Common myeloid progenitor, CD34-positive (primary cell): ENCODE results near the gene RPRD1B.
"Not testable (repeated sequence)": the region's sequence is repeated elsewhere in the genome, so short reads cannot be mapped to it uniquely, and the experiment has no call there.

Experiments
- CTCF ChIA-PET: fragments of 350-600 bp; sonication (Branson Sonifier 250); formaldehyde crosslinking; loops from one replicate; lab custom pipeline; 2021; ENCODE audit warnings: antibody characterized with exemption; lab: Charles Lee
- POLR2A ChIA-PET: fragments of 350-600 bp; sonication (Branson Sonifier 250); formaldehyde crosslinking; loops from one replicate; lab custom pipeline; 2021; ENCODE audit warnings: antibody characterized with exemption; lab: Charles Lee
- DNase-seq, 3 donors: peaks; one replicate each; pipeline versions ENCODE4 v3.0.0 to v3.0.0-alpha.2; 2013
- H3K27ac ChIP-seq, 2 experiments: 1 replicate in 1 of 2; 2 replicates in 1 of 2; pipeline ENCODE4 v1.7.0; 2013; ENCODE audit warnings: inconsistent platforms in 2 of 2, low read length in 2 of 2, mild to moderate bottlenecking in 2 of 2, low read depth in 1 of 2, moderate library complexity in 1 of 2; ENCODE audit not compliant: severe bottlenecking in 2 of 2, insufficient read depth in 1 of 2, poor library complexity in 1 of 2
- H3K27me3 ChIP-seq, 5 experiments: replicated peaks in 2 of 5; 1 replicate in 3 of 5; 2 replicates in 2 of 5; pipeline versions ENCODE4 v1.6.1 to v1.7.0; 2013; ENCODE audit warnings: low read length in 4 of 5, mild to moderate bottlenecking in 2 of 5, moderate library complexity in 2 of 5, inconsistent platforms in 1 of 5; ENCODE audit not compliant: insufficient read depth in 5 of 5, control insufficient read depth in 4 of 5
- H3K36me3 ChIP-seq, 4 experiments: 1 replicate in 2 of 4; 2 replicates in 2 of 4; pipeline versions ENCODE4 v1.6.1 to v1.7.0; 2013; ENCODE audit warnings: low read length in 3 of 4, control low read depth in 1 of 4, mild to moderate bottlenecking in 1 of 4; ENCODE audit not compliant: control insufficient read depth in 4 of 4, insufficient read depth in 4 of 4
- H3K4me1 ChIP-seq, 4 experiments: 1 replicate in 3 of 4; 2 replicates in 1 of 4; pipeline versions ENCODE4 v1.6.1 to v1.7.1; 2013; ENCODE audit warnings: low read length in 3 of 4, mild to moderate bottlenecking in 3 of 4, control low read depth in 1 of 4, inconsistent platforms in 1 of 4, moderate library complexity in 1 of 4; ENCODE audit not compliant: control insufficient read depth in 4 of 4, insufficient read depth in 4 of 4; ENCODE audit errors: control extremely low read depth in 1 of 4
- H3K4me3 ChIP-seq, 7 experiments: 1 replicate in 4 of 7; 2 replicates in 3 of 7; pipeline versions ENCODE4 v1.5.1 to v1.7.0; 2013; ENCODE audit warnings: mild to moderate bottlenecking in 7 of 7, low read length in 6 of 7, moderate library complexity in 6 of 7, inconsistent platforms in 2 of 7, low read depth in 2 of 7, control low read depth in 1 of 7; ENCODE audit not compliant: insufficient read depth in 4 of 7, control insufficient read depth in 1 of 7; ENCODE audit errors: extremely low read depth in 1 of 7
- H3K9me3 ChIP-seq, 5 experiments: 1 replicate in 4 of 5; 2 replicates in 1 of 5; pipeline versions ENCODE4 v1.6.1 to v1.7.1; 2013; ENCODE audit warnings: low read length in 4 of 5, mild to moderate bottlenecking in 2 of 5, inconsistent platforms in 1 of 5, low read depth in 1 of 5, moderate library complexity in 1 of 5; ENCODE audit not compliant: control insufficient read depth in 4 of 5, insufficient read depth in 2 of 5; ENCODE audit errors: control extremely low read depth in 1 of 5
- WGBS: methylation state at CpG from one replicate; pipeline ENCODE4 v1.1.5; 2013; ENCODE audit not compliant: insufficient coverage; 5-methylcytosine and 5-hydroxymethylcytosine counted together

The RPRD1B gene

DNA sequence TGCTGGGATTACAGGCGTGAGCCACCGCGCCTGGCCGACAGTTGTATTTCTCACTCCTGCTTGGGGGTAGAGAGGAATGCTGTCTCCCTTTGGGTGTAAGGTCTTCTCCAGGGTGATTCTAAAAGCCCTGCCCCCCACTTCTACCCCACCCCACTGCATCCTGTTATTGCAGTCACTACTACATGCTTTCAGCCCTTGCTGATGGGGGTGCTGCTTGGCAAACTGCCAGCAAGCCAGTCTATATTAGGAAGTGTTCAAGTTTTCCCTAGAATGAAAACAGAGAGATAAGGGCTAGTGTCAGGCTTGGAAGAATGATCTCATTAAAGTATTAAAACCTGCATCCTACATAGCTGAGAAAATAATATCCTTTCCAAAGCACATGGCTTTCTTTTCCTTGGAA, 31.6 kb upstream of the RPRD1B start:
- Histone ChIP-seq H3K36me3 (peaks cover 21 to 83% (median 58%) of the 10 kb centered on the region in 4 experiments), H3K27me3 (no peaks in the 10 kb centered on the region), H3K4me1 (no peaks in the 10 kb centered on the region), H3K9me3 (no peaks in the 10 kb centered on the region), H3K27ac (no peak overlapping the region), H3K4me3 (no peak overlapping the region)
- ChIA-PET CTCF (interaction anchor here (1.2 kb wide), 1 partner anchor 11 kb away, joined by 3 read pairs; no protein-coding TSS in a partner anchor), POLR2A (no interaction called here)
- 100% methylated on average over 4 of the region's 4 CpGs for WGBS
- no peak for DNase-seq

DNA sequence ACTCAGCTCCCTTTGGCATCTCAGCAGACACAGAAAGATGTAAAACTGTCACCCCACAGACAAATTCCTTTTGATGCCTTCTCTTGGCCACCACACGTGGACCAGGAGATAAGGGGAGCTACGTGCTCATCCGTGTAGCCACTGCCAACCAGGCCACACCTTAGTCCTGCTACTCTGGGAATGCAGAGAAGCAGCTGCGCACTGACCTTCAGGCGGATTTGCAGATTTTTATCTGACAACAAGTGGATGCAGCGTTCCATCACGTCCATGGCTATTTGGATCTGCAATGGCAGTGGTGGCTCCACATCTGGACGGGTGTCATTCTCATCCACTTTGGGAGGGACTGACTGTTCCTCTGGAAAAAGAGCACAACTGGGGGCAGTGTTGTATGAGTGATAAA, 31.1 kb upstream of the RPRD1B start:
- POLR2A ChIA-PET: no interaction called here

DNA sequence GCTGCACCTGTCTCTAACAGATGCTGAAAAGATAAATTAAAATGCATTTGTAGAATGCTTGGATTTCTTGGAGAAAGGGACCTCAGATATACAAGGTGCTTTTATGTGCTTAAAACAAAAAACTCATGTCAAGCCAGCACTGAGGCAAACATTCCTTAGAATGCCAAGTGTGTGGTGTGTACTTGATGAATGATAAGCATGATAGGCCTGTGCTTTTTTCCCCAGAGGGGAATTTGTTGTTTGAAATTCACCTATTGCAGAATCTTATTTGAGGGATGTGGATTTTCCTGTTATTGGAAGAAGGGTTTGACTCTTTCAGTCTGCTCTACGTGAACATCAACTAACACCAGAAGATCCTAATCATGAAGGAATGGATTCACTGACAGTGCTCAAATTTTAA, 29.1 kb upstream of the RPRD1B start:
- peaks cover 25 to 70% (median 47%) of the 10 kb centered on the region in 4 experiments for H3K36me3 ChIP-seq
- no peak overlapping the region for H3K27ac ChIP-seq
- ChIA-PET CTCF (interaction anchor here (1.5 kb wide), 1 partner anchor 440 kb away, joined by 3 read pairs; no protein-coding TSS in a partner anchor), POLR2A (no interaction called here)
- WGBS: 100% methylated on average over 1 of the region's 1 CpG
- no peak overlapping the region for H3K4me3 ChIP-seq
- H3K27me3 ChIP-seq: no peaks in the 10 kb centered on the region
- H3K4me1 ChIP-seq: no peaks in the 10 kb centered on the region
- DNase-seq: no peak
- H3K9me3 ChIP-seq: no peaks in the 10 kb centered on the region

More for the DNA sequence above, 31.1 kb upstream of the RPRD1B start:
- H3K4me3 ChIP-seq: no peak overlapping the region
- no peaks in the 10 kb centered on the region for H3K4me1 ChIP-seq
- H3K36me3 ChIP-seq: peaks cover 21 to 82% (median 57%) of the 10 kb centered on the region in 4 experiments
- H3K27ac ChIP-seq: no peak overlapping the region
- over 99% methylated on average over 7 of the region's 8 CpGs for WGBS
- no peaks in the 10 kb centered on the region for H3K9me3 ChIP-seq
- CTCF ChIA-PET: interaction anchor here (1.2 kb wide), 1 partner anchor 11 kb away, joined by 3 read pairs; no protein-coding TSS in a partner anchor
- DNase-seq: no peak
- no peaks in the 10 kb centered on the region for H3K27me3 ChIP-seq

DNA sequence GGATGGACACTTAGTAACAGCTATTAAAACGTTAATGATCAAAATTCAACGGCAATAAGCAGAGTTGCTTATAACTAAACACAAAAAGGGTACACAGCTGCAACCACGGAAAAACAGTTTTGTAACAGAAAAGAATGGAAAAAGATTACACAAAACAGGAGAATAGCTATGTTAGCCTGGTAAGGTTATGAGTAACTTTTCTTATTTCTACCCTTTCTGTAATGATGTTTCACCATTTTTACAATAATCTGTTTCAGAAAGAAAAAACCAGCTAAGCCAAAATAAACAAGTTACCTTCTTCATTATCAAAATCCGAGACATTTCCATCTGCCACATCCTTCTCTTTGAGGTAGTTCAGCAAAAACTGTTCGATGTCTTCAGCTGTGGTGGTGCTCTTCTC, 27.6 kb upstream of the RPRD1B start:
- Histone ChIP-seq H3K9me3 (no peaks in the 10 kb centered on the region), H3K27me3 (no peaks in the 10 kb centered on the region), H3K4me3 (no peak overlapping the region), H3K27ac (no peak overlapping the region), H3K4me1 (no peaks in the 10 kb centered on the region), H3K36me3 (peaks cover 25 to 66% (median 38%) of the 10 kb centered on the region in 4 experiments)
- ChIA-PET POLR2A (no interaction called here), CTCF (interaction anchor here (0.6 to 1.5 kb wide), 3 partner anchors 11 to 441 kb away, joined by 3 read pairs; no protein-coding TSS in a partner anchor)
- WGBS: 96% methylated on average over 2 of the region's 5 CpGs
- DNase-seq: no peak

DNA sequence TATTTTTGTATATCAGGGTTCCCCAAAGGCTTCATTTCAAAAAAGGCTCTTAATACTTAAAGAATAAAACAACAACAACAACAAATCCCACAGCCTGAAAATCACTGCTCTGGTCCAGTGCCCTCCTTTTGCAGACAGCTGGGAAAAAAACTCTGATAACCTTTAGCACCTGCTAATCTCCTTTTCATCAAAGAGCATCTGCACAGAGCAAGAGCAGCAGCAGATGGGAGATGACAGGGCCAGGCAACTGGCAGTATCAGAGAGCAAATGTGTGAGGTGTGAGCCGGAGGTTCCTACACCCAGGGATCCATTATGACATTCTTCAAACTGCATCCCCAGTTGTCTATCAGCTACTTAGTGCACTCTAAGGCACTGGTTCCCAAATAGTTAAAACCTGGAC, 26.0 kb upstream of the RPRD1B start:
- H3K4me1 ChIP-seq: no peaks in the 10 kb centered on the region
- no peak overlapping the region for H3K27ac ChIP-seq
- POLR2A ChIA-PET: no interaction called here
- peaks cover 28 to 64% (median 40%) of the 10 kb centered on the region in 4 experiments for H3K36me3 ChIP-seq
- WGBS: 100% methylated on average over 1 of the region's 1 CpG
- CTCF ChIA-PET: interaction anchor here (1.4 to 1.6 kb wide), 3 partner anchors 10 to 14 kb away, joined by 4 to 6 read pairs (median 5); no protein-coding TSS in a partner anchor
- no peak for DNase-seq
- no peaks in the 10 kb centered on the region for H3K9me3 ChIP-seq
- no peak overlapping the region for H3K4me3 ChIP-seq
- no peaks in the 10 kb centered on the region for H3K27me3 ChIP-seq

DNA sequence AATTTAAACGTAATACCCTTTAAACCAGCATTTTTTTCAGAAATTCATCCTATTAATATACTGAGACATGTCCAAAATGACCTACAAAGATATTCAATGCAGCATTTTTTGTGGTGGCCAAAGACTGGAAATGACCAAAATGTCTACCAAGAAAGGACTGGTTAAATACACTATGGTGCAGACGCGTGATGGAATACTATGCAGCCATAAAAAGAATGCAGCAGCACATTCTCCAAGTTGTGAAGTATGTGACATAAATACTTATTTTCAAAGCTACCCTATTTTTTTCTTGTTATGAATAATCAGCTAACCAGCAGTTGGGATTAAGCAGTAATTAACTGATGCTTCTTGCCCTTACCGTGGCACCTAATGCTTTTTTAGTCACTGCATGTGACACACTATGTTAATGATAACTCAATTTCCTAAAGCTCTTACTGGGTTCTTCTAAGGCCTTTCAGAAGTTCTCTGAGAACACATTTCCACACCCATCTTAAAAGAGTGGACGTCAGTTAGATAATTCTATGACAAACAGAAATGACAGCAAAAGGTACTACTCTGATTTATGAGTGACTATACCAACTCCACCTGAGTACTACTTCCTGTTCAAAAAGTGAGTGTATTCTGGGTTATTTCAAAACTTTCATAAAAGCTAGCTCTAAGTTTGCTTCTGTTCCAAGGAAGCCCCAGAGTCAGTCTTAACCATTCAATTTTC, 25.2 kb upstream of the RPRD1B start:
- ChIA-PET CTCF (interaction anchor here (1.4 to 1.6 kb wide), 3 partner anchors 9 to 15 kb away, joined by 4 to 6 read pairs (median 5); no protein-coding TSS in a partner anchor), POLR2A (no interaction called here)
- Histone ChIP-seq H3K27me3 (no peaks in the 10 kb centered on the region), H3K9me3 (no peaks in the 10 kb centered on the region), H3K4me3 (no peak overlapping the region), H3K36me3 (peaks cover 27 to 69% (median 45%) of the 10 kb centered on the region in 4 experiments), H3K4me1 (no peaks in the 10 kb centered on the region), H3K27ac (no peak overlapping the region)
- no peak for DNase-seq
- 100% methylated on average over 1 of the region's 5 CpGs for WGBS

DNA sequence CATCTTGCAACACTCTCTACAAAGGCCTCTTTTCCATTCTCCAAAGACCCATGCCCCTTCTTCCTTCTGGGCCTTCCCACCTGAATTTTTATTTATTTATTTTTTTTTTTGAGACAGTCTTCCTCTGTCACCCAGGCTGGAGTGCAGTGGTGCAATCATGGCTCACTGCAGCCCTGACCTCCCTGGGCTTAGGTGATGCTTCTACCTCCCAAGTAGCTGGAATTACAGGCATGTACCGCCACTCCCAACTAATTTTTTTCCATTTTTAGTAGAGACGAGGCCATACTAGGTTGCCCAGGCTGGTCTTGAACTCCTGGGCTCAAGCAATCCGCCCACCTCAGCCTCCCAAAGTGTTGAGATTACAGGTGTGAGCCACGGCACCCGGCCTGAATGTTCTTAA, 24.1 kb upstream of the RPRD1B start:
- CTCF ChIA-PET: interaction anchor here (1.7 kb wide), 1 partner anchor 11 kb away, joined by 3 read pairs; no protein-coding TSS in a partner anchor
- 98% methylated on average over 5 of the region's 5 CpGs for WGBS
- H3K9me3 ChIP-seq, H3K27me3 ChIP-seq, DNase-seq, H3K4me1 ChIP-seq, POLR2A ChIA-PET, H3K27ac ChIP-seq, H3K4me3 ChIP-seq: not testable (repeated sequence)
- H3K36me3 ChIP-seq: peaks cover 29 to 71% (median 42%) of the 10 kb centered on the region in 4 experiments
